ENCODE results near the gene ADORA2B.
"Not testable (repeated sequence)": the region's sequence is repeated elsewhere in the genome, so short reads cannot be mapped to it uniquely, and the experiment has no call there.

Gene ADORA2B

GRCh38 chr17:15926039-15926740 lies 18.7 kb upstream of the ADORA2B start:
- Histone ChIP-seq H3K9me3 (ENCODE audit: low read length) (no peaks in the 10 kb centered on the region), H3K27ac (ENCODE audit: low read depth, low read length) (no peak overlapping the region), H3K27me3 (ENCODE audit: control insufficient read depth in 1 of 2, insufficient read depth in 2 of 2, low read length in 2 of 2) (no peaks in the 10 kb centered on the region), H3K9ac (ENCODE audit: low read length) (no peak overlapping the region), H3K36me3 (ENCODE audit: insufficient read depth, low read length) (no peaks in the 10 kb centered on the region), H3K4me3 (ENCODE audit: low read depth in 1 of 2, low read length in 2 of 2) (no peak overlapping the region), H3K4me1 (ENCODE audit: insufficient read depth, low read length) (peaks cover 18% of the 10 kb centered on the region)

- no peak overlapping the region for H3K27ac ChIP-seq (ENCODE audit: low read depth, low read length)
- no peak overlapping the region for H3K4me3 ChIP-seq (ENCODE audit: low read depth in 1 of 2, low read length in 2 of 2)
- no peak overlapping the region for H3K9ac ChIP-seq (ENCODE audit: low read length)
- H3K4me1 ChIP-seq (ENCODE audit: insufficient read depth, low read length) = peaks cover 18% of the 10 kb centered on the region
- H3K9me3 ChIP-seq (ENCODE audit: low read length) = no peaks in the 10 kb centered on the region
- H3K36me3 ChIP-seq (ENCODE audit: insufficient read depth, low read length) = no peaks in the 10 kb centered on the region
- H3K27me3 ChIP-seq (ENCODE audit: control insufficient read depth in 1 of 2, insufficient read depth in 2 of 2, low read length in 2 of 2) = no peaks in the 10 kb centered on the region
These were observed 16.6 kb upstream of the ADORA2B start for GRCh38 chr17:15928286-15928785.

- no peak overlapping the region for H3K9ac ChIP-seq (ENCODE audit: low read length)
- no peak overlapping the region for H3K4me3 ChIP-seq (ENCODE audit: low read depth in 1 of 2, low read length in 2 of 2)
- no peaks in the 10 kb centered on the region for H3K9me3 ChIP-seq (ENCODE audit: low read length)
- H3K36me3 ChIP-seq (ENCODE audit: insufficient read depth, low read length) = no peaks in the 10 kb centered on the region
- H3K27ac ChIP-seq (ENCODE audit: low read depth, low read length) = no peak overlapping the region
- no peaks in the 10 kb centered on the region for H3K27me3 ChIP-seq (ENCODE audit: control insufficient read depth in 1 of 2, insufficient read depth in 2 of 2, low read length in 2 of 2)
- H3K4me1 ChIP-seq (ENCODE audit: insufficient read depth, low read length) = peaks cover 18% of the 10 kb centered on the region
These were observed 15.0 kb upstream of the ADORA2B start for GRCh38 chr17:15929941-15930340.

- Histone ChIP-seq H3K9ac (ENCODE audit: low read length) (no peak overlapping the region), H3K27ac (ENCODE audit: low read depth, low read length) (no peak overlapping the region), H3K9me3 (ENCODE audit: low read length) (no peaks in the 10 kb centered on the region), H3K27me3 (ENCODE audit: control insufficient read depth in 1 of 2, insufficient read depth in 2 of 2, low read length in 2 of 2) (no peaks in the 10 kb centered on the region), H3K4me1 (ENCODE audit: insufficient read depth, low read length) (peaks cover 16% of the 10 kb centered on the region), H3K36me3 (ENCODE audit: insufficient read depth, low read length) (no peaks in the 10 kb centered on the region), H3K4me3 (ENCODE audit: low read depth in 1 of 2, low read length in 2 of 2) (no peak overlapping the region)
These were observed 14.5 kb upstream of the ADORA2B start for GRCh38 chr17:15930426-15930825.

DNA sequence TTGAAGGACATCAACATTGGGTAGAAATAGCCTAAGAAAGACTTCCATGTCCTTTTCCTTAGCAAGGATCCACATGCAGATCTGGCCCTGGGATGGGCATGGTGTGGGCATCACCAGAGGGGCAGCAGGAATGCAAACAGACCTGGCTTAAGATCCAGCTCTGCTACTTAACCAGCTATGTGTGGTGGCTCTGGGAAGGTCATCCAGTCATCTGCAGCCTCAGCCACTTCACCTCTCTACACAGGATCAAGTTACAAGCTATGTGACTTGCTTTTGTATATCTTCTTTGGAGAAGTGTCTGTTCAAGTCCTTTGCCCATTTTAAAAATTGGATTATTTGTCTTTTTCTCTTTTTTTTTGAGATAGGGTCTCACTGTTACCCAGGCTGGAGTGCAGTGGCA lies 13.5 kb upstream of the ADORA2B start:
- H3K9ac ChIP-seq (ENCODE audit: low read length) = no peak overlapping the region
- no peak overlapping the region for H3K4me3 ChIP-seq (ENCODE audit: low read depth in 1 of 2, low read length in 2 of 2)
- no peaks in the 10 kb centered on the region for H3K27me3 ChIP-seq (ENCODE audit: control insufficient read depth in 1 of 2, insufficient read depth in 2 of 2, low read length in 2 of 2)

DNA sequence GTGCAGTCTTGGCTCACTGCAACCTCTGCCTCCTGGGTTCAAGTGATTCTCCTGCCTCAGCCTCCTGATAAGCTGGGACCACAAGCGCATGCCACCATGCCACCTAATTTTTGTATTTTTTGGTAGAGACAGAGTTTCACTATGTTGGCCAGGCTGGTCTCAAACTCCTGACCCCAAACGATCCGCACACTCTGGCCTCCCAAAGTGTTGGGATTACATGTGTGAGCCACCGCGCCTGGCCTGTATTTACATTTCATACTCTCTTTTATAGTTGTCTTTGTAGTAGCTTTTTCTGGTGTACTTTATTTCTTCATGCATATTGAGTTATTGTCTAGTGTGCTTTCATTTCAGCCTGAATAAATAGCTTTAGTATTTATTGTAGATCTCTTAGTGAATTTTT lies 10.1 kb upstream of the ADORA2B start:
- Histone ChIP-seq H3K9me3 (ENCODE audit: low read length) (no peaks in the 10 kb centered on the region), H3K4me1 (ENCODE audit: insufficient read depth, low read length) (no peaks in the 10 kb centered on the region), H3K9ac (ENCODE audit: low read length) (no peak overlapping the region), H3K27ac (ENCODE audit: low read depth, low read length) (no peak overlapping the region), H3K4me3 (ENCODE audit: low read depth in 1 of 2, low read length in 2 of 2) (no peak overlapping the region), H3K27me3 (ENCODE audit: control insufficient read depth in 1 of 2, insufficient read depth in 2 of 2, low read length in 2 of 2) (no peaks in the 10 kb centered on the region), H3K36me3 (ENCODE audit: insufficient read depth, low read length) (no peaks in the 10 kb centered on the region)

More for the DNA sequence above, 13.5 kb upstream of the ADORA2B start:
- no peak overlapping the region for H3K27ac ChIP-seq (ENCODE audit: low read depth, low read length)
- H3K9me3 ChIP-seq (ENCODE audit: low read length) = no peaks in the 10 kb centered on the region
- no peaks in the 10 kb centered on the region for H3K36me3 ChIP-seq (ENCODE audit: insufficient read depth, low read length)
- H3K4me1 ChIP-seq (ENCODE audit: insufficient read depth, low read length) = peaks cover 7% of the 10 kb centered on the region

GRCh38 chr17:15935891-15936290 lies 9.0 kb upstream of the ADORA2B start:
- no peak overlapping the region for H3K9ac ChIP-seq (ENCODE audit: low read length)
- no peaks in the 10 kb centered on the region for H3K27me3 ChIP-seq (ENCODE audit: control insufficient read depth in 1 of 2, insufficient read depth in 2 of 2, low read length in 2 of 2)

GRCh38 chr17:15936481-15936880 lies 8.4 kb upstream of the ADORA2B start:
- H3K27me3 ChIP-seq (ENCODE audit: control insufficient read depth in 1 of 2, insufficient read depth in 2 of 2, low read length in 2 of 2); H3K9me3 ChIP-seq (ENCODE audit: low read length); H3K4me1 ChIP-seq (ENCODE audit: insufficient read depth, low read length); H3K36me3 ChIP-seq (ENCODE audit: insufficient read depth, low read length); H3K9ac ChIP-seq (ENCODE audit: low read length); H3K27ac ChIP-seq (ENCODE audit: low read depth, low read length); H3K4me3 ChIP-seq (ENCODE audit: low read depth in 1 of 2, low read length in 2 of 2): not testable (repeated sequence)

More at GRCh38 chr17:15935891-15936290, 9.0 kb upstream of the ADORA2B start:
- no peaks in the 10 kb centered on the region for H3K9me3 ChIP-seq (ENCODE audit: low read length)
- no peaks in the 10 kb centered on the region for H3K4me1 ChIP-seq (ENCODE audit: insufficient read depth, low read length)
- no peak overlapping the region for H3K27ac ChIP-seq (ENCODE audit: low read depth, low read length)
- H3K4me3 ChIP-seq (ENCODE audit: low read depth in 1 of 2, low read length in 2 of 2) = no peak overlapping the region
- no peaks in the 10 kb centered on the region for H3K36me3 ChIP-seq (ENCODE audit: insufficient read depth, low read length)

DNA sequence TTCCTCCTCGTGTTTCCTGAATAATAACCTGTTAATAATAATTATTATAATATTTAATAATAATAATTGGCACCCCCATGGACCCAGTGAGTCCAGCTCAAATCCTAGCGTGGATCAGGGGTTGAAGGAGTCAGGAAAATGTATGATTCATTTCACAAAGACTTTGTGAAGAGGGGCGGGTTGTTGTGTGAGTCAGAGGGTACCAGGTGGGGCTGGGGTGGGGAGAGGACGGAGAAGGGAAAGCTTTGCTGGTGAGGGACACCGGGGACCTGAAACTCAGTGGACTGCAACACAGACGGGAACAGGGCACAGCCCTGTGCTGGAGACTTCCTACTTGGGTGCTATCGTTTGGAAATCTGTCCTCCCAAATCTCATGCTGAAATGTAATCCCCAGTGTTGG lies 3.1 kb upstream of the ADORA2B start:
- H3K4me1 ChIP-seq (ENCODE audit: insufficient read depth, low read length) = peaks cover 8% of the 10 kb centered on the region
- H3K36me3 ChIP-seq (ENCODE audit: insufficient read depth, low read length) = no peaks in the 10 kb centered on the region
- H3K27me3 ChIP-seq (ENCODE audit: control insufficient read depth in 1 of 2, insufficient read depth in 2 of 2, low read length in 2 of 2) = peaks cover 0 to 9% of the 10 kb centered on the region in 2 donors
- no peaks in the 10 kb centered on the region for H3K9me3 ChIP-seq (ENCODE audit: low read length)
- H3K27ac ChIP-seq (ENCODE audit: low read depth, low read length) = no peak overlapping the region
- H3K9ac ChIP-seq (ENCODE audit: low read length) = no peak overlapping the region
- no peak overlapping the region for H3K4me3 ChIP-seq (ENCODE audit: low read depth in 1 of 2, low read length in 2 of 2)

DNA sequence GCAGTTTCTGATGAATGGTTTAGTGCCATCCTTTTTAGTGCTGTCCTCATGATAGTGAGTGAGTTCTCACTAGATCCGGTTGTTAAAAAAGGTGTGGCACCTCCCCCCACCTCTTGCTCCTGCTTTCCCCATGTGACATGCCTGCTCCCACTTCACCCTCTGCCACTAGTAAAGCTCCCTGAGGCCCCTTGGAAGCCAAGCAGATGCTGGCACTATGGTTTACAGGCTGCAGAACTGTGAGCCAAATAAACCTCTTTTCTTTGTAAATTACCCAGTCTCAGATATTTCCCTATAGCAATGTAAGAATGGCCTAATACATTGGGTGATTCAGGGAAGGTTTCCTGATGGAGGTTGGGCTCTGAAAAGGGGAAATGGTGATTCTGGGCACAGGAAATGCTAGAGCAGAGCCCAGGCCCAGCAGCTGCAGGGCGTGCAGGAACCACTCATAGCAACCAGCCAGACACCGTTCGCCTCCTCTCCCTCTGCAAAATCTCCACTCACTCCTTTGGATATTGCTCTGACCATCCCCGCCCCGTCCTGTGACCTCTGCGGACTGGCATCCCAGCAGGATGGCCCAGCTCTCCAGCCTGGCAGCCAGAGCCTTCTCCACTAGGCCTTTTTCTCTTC lies 2.6 kb upstream of the ADORA2B start:
- no peak overlapping the region for H3K27ac ChIP-seq (ENCODE audit: low read depth, low read length)

DNA sequence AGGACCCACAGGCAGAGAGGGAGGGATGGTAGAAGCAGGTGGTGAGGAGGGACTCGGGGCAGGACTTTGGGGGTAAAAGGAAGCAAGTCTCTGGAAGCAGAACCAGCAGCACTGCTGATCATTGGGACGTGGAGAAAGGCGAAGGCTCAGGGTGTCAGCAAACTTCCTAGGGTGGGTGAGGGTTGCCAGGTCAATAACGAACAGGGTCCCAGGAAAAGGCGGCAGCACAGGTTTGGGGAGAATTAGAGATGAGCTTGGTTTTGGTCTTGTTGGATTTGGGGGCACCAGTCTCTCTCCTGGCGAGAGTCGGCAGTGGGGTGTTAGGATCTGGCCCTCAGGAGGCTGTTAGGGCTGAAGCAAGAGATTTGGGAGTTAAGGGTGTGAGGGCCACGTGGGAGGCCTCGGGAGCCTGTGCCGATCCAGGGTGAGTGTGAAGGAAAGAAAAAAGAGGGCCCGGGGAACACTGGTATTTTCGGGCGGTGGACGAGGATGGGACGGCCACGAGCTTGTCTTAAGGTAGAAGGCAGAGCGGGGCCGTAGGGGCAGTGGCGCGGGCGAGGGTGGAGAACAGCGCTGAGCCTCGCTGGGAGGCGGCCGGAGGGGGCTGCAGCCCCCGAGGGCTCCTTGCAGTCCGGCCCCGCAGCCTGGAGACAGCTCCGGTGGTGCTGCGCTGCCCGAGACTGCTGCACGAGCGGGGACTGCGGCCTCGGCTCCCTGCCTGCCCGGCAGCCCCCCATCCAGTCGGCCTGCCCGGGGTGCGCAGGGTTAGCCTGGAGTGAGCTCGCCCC lies 765 bp upstream of the ADORA2B start:
- H3K36me3 ChIP-seq (ENCODE audit: insufficient read depth, low read length) = no peaks in the 10 kb centered on the region
- H3K9ac ChIP-seq (ENCODE audit: low read length) = no peak overlapping the region
- H3K4me3 ChIP-seq (ENCODE audit: low read depth in 1 of 2, low read length in 2 of 2) = peak overlapping the region; percentile 77 to 81
- peaks cover 19% of the 10 kb centered on the region for H3K4me1 ChIP-seq (ENCODE audit: insufficient read depth, low read length)
- peak overlapping the region; percentile 49 for H3K27ac ChIP-seq (ENCODE audit: low read depth, low read length)
- peaks cover 0 to 9% of the 10 kb centered on the region in 2 donors for H3K27me3 ChIP-seq (ENCODE audit: control insufficient read depth in 1 of 2, insufficient read depth in 2 of 2, low read length in 2 of 2)
- no peaks in the 10 kb centered on the region for H3K9me3 ChIP-seq (ENCODE audit: low read length)

More for the DNA sequence above, 2.6 kb upstream of the ADORA2B start:
- Histone ChIP-seq H3K27me3 (ENCODE audit: control insufficient read depth in 1 of 2, insufficient read depth in 2 of 2, low read length in 2 of 2) (peaks cover 0 to 9% of the 10 kb centered on the region in 2 donors), H3K4me1 (ENCODE audit: insufficient read depth, low read length) (peaks cover 14% of the 10 kb centered on the region), H3K9me3 (ENCODE audit: low read length) (no peaks in the 10 kb centered on the region), H3K36me3 (ENCODE audit: insufficient read depth, low read length) (no peaks in the 10 kb centered on the region), H3K4me3 (ENCODE audit: low read depth in 1 of 2, low read length in 2 of 2) (no peak overlapping the region), H3K9ac (ENCODE audit: low read length) (no peak overlapping the region)
